ENCODE measurements around the gene CHID1.

- no peak for TF ChIP-seq CTCF (IDR thresholded peaks at IDR 0.05)
- no peak for TF ChIP-seq POLR2A (IDR thresholded peaks at IDR 0.05)
- TF ChIP-seq POLR2AphosphoS5 (IDR thresholded peaks at IDR 0.05), result no peak
Observed at GRCh38 chr11:959027-959426, 48.4 kb upstream of the CHID1 start.

All from breast epithelium (tissue), 3 donors.